ENCODE data around the gene HPX.
A peak's percentile ranks its signal among the peaks of the same experiment; 100 is the strongest.
"Not testable (repeated sequence)": the region's sequence is repeated elsewhere in the genome, so short reads cannot be mapped to it uniquely, and the experiment has no call there.

Gene HPX

DNA sequence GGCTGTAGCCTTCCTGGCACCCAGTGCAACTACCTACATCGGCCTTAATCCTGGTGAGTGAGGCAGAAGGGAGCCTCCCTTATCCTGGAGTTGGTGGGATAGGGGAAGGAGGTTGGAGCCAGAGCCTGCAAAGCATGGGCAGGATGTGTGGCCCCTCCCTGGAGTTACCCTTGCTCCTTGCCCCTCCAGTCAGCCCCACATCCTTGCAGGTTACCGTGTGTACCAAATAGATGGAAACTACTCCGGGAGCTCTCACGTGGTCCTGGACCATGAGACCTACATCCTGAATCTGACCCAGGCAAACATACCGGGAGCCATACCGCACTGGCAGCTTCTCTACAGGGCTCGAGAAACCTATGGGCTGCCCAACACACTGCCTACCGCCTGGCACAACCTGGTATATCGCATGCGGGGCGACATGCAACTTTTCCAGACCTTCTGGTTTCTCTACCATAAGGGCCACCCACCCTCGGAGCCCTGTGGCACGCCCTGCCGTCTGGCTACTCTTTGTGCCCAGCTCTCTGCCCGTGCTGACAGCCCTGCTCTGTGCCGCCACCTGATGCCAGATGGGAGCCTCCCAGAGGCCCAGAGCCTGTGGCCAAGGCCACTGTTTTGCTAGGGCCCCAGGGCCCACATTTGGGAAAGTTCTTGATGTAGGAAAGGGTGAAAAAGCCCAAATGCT is 46.7 kb downstream of the HPX start:
- Mint-ChIP-seq H3K27ac (no peak overlapping the region), H3K9me3 (no peaks in the 10 kb centered on the region), H3K4me3 (no peak overlapping the region), H3K4me1 (ENCODE audit: low read depth) (peaks cover 35% of the 10 kb centered on the region), H3K27me3 (no peaks in the 10 kb centered on the region), H3K36me3 (ENCODE audit: low read depth) (peaks cover 17% of the 10 kb centered on the region)

DNA sequence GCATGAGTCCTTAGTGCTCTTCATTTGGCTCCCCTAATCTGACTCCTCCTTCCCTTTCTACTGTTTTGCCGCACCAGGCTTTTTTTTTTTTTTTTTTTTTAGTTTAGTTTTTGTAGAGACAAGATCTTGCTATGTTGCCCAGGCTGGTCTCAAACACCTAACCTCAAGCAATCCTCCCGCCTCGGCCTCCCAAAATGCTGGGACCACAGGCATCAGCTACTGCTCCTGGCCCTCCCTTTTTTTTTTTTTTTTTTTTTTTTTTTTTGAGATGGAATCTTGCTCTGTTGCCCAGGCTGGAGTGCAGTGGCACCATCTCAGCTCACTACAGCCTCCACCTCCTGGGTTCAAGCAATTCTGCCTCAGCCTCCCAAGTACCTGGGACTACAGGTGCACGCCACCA is 48.5 kb downstream of the HPX start:
- not testable (repeated sequence) for H3K27ac Mint-ChIP-seq; H3K36me3 Mint-ChIP-seq (ENCODE audit: low read depth); H3K27me3 Mint-ChIP-seq; H3K9me3 Mint-ChIP-seq; H3K4me3 Mint-ChIP-seq
- H3K4me1 Mint-ChIP-seq (ENCODE audit: low read depth): peaks cover 38% of the 10 kb centered on the region

DNA sequence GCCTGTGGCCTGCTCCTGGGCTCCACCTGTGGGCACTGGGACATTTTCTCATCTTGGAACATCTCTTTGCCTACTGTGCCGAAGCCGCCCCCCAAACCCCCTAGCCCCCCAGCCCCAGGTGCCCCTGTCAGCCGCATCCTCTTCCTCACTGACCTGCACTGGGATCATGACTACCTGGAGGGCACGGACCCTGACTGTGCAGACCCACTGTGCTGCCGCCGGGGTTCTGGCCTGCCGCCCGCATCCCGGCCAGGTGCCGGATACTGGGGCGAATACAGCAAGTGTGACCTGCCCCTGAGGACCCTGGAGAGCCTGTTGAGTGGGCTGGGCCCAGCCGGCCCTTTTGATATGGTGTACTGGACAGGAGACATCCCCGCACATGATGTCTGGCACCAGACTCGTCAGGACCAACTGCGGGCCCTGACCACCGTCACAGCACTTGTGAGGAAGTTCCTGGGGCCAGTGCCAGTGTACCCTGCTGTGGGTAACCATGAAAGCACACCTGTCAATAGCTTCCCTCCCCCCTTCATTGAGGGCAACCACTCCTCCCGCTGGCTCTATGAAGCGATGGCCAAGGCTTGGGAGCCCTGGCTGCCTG is 49.2 kb downstream of the HPX start:
- peak overlapping the region; percentile 75 for H3K27ac Mint-ChIP-seq

DNA sequence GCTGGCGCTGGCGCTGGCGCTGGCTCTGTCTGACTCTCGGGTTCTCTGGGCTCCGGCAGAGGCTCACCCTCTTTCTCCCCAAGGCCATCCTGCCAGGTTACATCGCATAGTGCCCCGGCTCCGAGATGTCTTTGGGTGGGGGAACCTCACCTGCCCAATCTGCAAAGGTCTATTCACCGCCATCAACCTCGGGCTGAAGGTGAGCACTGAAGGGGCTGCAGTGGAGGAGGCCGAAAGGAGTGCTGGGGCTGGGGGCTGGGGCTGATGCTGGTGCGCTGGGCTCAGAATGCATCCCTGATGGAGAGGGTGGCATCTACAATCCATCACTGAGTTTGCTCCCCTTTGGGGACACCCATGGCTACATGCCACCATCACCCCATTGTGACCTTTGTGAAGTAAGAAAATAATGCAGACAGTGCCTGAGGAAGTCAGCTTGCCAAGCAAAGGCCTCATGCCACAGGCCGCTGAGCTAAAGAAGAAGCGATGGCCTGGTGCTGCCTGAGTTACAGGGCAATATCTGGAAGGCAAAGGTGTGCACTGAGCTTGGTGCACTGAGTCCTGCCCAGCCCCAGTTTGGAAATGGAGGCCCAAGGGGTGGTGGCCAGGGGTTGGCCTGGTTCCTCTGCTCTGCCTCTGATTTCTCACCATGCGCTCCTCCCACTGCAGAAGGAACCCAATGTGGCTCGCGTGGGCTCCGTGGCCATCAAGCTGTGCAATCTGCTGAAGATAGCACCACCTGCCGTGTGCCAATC is 49.9 kb downstream of the HPX start:
- Mint-ChIP-seq H3K27me3 (no peaks in the 10 kb centered on the region), H3K4me3 (peak overlapping the region; percentile 84), H3K27ac (peak overlapping the region; percentile 75), H3K9me3 (no peaks in the 10 kb centered on the region), H3K4me1 (ENCODE audit: low read depth) (peaks cover 38% of the 10 kb centered on the region), H3K36me3 (ENCODE audit: low read depth) (peaks cover 8% of the 10 kb centered on the region)

More for the DNA sequence above, 49.2 kb downstream of the HPX start:
- H3K36me3 Mint-ChIP-seq (ENCODE audit: low read depth): peaks cover 8% of the 10 kb centered on the region
- H3K4me3 Mint-ChIP-seq: peak overlapping the region; percentile 84
- H3K9me3 Mint-ChIP-seq: no peaks in the 10 kb centered on the region
- no peaks in the 10 kb centered on the region for H3K27me3 Mint-ChIP-seq
- H3K4me1 Mint-ChIP-seq (ENCODE audit: low read depth): peaks cover 38% of the 10 kb centered on the region

DNA sequence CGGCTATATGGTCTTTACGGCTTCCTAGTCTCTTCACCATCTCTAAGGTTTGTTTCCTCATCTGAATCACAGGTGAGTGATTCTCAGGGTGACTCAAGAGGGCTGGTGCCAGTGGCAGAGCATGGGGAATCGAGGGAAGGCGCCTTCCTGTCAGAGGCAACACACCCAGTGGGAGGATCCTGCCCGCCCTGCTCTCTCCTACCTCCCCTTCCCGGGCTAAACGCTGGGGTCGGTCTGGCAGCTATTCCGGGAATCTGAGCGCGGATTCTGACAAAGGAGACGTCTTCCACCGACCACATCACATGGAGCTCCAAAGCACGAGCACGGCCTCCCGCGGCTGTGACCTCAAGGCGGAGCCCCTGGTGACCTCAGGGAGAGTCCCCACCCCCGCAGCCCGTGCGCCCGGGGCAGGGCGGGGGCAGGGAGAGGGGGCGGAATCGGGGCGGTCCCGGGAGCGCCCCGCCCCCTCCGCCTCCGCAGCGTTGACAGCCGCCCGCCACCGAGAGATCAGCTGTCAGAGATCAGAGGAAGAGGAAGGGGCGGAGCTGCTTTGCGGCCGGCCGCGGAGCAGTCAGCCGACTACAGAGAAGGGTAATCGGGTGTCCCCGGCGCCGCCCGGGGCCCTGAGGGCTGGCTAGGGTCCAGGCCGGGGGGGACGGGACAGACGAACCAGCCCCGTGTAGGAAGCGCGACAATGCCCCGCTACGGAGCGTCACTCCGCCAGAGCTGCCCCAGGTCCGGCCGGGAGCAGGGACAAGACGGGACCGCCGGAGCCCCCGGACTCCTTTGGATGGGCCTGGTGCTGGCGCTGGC is 50.7 kb downstream of the HPX start, which contains the start of gene SMPD1:
Gene SMPD1, plus strand, starts transcription at position 570 of the 813 bp plus-strand sequence. Its CDS starts 125 bp downstream, at position 695.
- peaks cover 8% of the 10 kb centered on the region for H3K36me3 Mint-ChIP-seq (ENCODE audit: low read depth)
- H3K9me3 Mint-ChIP-seq: no peaks in the 10 kb centered on the region
- peak within 1 kb of the TSS; percentile 84 for H3K4me3 Mint-ChIP-seq
- peaks cover 38% of the 10 kb centered on the region for H3K4me1 Mint-ChIP-seq (ENCODE audit: low read depth)
- H3K27me3 Mint-ChIP-seq: no peaks in the 10 kb centered on the region
- peak within 1 kb of the TSS; percentile 92 for H3K27ac Mint-ChIP-seq

DNA sequence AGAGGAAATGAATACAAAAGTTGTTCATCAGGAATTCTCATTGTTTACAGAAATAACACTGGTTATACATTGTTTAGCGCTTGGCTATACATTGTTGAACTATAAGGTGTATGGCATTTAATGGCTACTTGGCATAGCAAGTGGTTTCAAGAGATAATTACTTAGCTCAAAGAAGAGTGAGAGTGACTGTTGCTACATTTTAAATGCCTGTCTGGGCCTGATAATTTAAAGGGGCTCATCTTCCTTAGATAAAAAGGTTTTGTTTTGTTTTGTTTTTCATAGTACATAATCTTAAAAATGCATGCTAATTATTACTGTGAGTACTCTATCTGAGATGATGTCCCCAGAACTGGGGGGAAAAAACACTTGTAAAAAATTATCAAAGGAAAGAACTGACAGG is 52.0 kb downstream of the HPX start:
- Mint-ChIP-seq H3K4me3 (no peak overlapping the region), H3K36me3 (ENCODE audit: low read depth) (peaks cover 7% of the 10 kb centered on the region), H3K9me3 (no peaks in the 10 kb centered on the region), H3K27ac (no peak overlapping the region), H3K27me3 (no peaks in the 10 kb centered on the region), H3K4me1 (ENCODE audit: low read depth) (peaks cover 38% of the 10 kb centered on the region)

DNA sequence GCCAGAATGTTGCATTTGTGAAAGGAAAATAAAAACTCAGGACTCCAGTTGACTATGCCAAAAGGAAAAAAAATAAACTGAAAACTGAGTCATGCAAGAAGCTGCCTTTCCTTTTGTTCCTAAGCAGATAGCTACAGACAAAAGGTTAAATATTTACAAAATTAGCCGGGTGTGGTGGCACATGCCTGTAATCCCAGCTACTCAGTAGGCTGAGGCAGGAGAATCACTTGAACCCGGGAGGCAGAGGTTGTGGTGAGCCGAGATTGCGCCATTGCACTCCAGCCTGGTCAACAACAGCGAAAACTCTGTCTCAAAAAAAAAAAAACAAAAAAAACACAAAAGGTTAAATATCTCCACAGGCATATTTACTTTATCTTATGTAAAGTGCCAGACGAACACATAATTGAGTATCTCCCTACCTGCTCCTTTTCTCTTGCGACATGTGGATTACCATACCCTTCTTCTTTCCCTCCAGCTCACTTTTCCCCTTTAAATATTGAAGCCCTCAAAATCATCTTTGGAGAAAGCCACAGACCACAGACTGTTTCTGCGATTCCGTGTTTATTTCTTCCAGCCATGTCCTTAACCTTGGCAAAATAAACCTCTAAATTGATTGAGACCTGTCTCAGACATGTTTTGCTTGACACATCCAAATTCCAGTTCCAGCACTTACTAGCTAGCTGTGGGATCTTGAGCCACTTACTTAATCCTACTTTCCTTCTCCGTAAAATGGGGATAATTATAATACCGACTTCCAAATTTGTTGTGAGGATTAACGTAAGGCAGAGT is 52.8 kb downstream of the HPX start:
- peaks cover 5% of the 10 kb centered on the region for H3K36me3 Mint-ChIP-seq (ENCODE audit: low read depth)
- no peaks in the 10 kb centered on the region for H3K9me3 Mint-ChIP-seq
- no peak overlapping the region for H3K27ac Mint-ChIP-seq
- peaks cover 36% of the 10 kb centered on the region for H3K4me1 Mint-ChIP-seq (ENCODE audit: low read depth)
- H3K27me3 Mint-ChIP-seq: no peaks in the 10 kb centered on the region
- H3K4me3 Mint-ChIP-seq: no peak overlapping the region

DNA sequence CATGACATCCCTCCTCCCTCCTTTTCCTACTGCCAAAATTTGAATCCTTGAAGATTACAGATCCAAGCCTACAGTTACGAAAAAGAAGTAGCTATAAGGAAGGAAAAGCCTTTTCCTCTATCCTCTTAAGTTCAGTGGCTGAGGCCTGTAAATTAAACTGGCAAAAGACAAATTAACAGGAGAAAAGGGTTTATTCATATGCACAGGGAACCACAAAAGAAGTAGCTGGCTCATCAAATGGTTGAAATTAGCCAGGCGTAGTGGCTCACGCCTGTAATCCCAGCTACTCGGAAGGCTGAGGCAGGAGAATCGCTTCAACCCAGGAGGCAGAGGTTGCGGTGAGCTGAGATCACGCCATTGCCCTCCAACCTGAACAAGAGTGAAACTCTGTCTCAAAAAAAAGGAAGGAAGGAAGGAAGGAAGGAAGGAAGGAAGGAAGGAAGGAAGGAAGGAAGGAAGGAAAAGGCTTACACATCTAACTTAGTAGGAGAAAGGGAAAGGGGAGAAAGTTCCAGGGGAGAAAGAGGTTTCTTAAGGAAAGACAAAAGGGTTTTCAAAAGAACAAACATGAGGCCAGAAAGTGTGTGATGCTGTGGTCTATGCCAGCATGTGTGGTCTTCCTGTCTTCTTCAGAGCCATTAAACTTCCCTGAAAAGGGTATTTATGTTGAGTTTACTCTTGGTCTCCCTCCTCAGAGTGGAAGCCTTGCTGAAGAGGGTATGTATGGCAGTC is 55.6 kb downstream of the HPX start:
- Mint-ChIP-seq H3K9me3 (no peaks in the 10 kb centered on the region), H3K27me3 (no peaks in the 10 kb centered on the region), H3K4me1 (ENCODE audit: low read depth) (peaks cover 14% of the 10 kb centered on the region), H3K36me3 (ENCODE audit: low read depth) (no peaks in the 10 kb centered on the region), H3K4me3 (no peak overlapping the region), H3K27ac (no peak overlapping the region)

Data from stimulated activated naive CD8-positive, alpha-beta T cell treated with anti-CD3 and anti-CD28 coated beads, Interleukin-15, Interleukin-2, amounts not matched to agents 100 ng/mL and 50 ng/mL, for 24 hours (primary cell).